CD14-positive monocyte (primary cell): ENCODE measurements around the gene JADE1. TPM values are rescaled to one million over a fixed set of nuclear protein-coding genes. Genes with fewer than 3 reads are reported as not detected.

Experiments used
- DNase-seq, 3 donors: peaks; one replicate each; pipeline ENCODE4 v3.0.0-alpha.2; 2011 to 2022
- H2AFZ ChIP-seq: 2 replicates; pipeline ENCODE4 v1.6.0; 2012; ENCODE audit warnings: mild to moderate bottlenecking, low read depth, low read length, inconsistent platforms; ENCODE audit not compliant: insufficient read depth, poor library complexity, severe bottlenecking
- H3K27ac ChIP-seq, 2 donors: 1 replicate in 1 of 2; 2 replicates in 1 of 2; pipeline ENCODE4 v1.5.1; 2012 to 2013; ENCODE audit warnings: low read length in 2 of 2, control low read depth in 1 of 2, inconsistent platforms in 1 of 2, low read depth in 1 of 2, mild to moderate bottlenecking in 1 of 2
- H3K27me3 ChIP-seq, 2 donors: one replicate each; pipeline versions ENCODE4 v1.6.0 to v1.6.1; 2011 to 2013; ENCODE audit warnings: low read length in 2 of 2; ENCODE audit not compliant: control insufficient read depth in 2 of 2, insufficient read depth in 2 of 2
- H3K36me3 ChIP-seq, 2 donors: replicated peaks in 1 of 2; 1 replicate in 1 of 2; 2 replicates in 1 of 2; pipeline versions ENCODE4 v1.5.1 to v1.6.1; 2012 to 2013; ENCODE audit warnings: low read length in 2 of 2, control low read depth in 1 of 2, inconsistent platforms in 1 of 2, mild to moderate bottlenecking in 1 of 2; ENCODE audit not compliant: insufficient read depth in 2 of 2, control insufficient read depth in 1 of 2
- H3K4me1 ChIP-seq, 2 donors: 1 replicate in 1 of 2; 2 replicates in 1 of 2; pipeline versions ENCODE4 v1.5.1 to v1.6.1; 2012 to 2013; ENCODE audit warnings: low read length in 2 of 2, control low read depth in 1 of 2, inconsistent platforms in 1 of 2, mild to moderate bottlenecking in 1 of 2, moderate library complexity in 1 of 2; ENCODE audit not compliant: insufficient read depth in 2 of 2, control insufficient read depth in 1 of 2
- H3K4me2 ChIP-seq: replicated peaks from 2 replicates; pipeline ENCODE3; 2012; ENCODE audit warnings: low read length, moderate library complexity, mild to moderate bottlenecking; ENCODE audit not compliant: poor library complexity, severe bottlenecking; ENCODE audit errors: extremely low read depth
- H3K4me3 ChIP-seq, 3 experiments: fragments of 200-600 bp in 1 of 3; sonication (generic) in 1 of 3; replicated peaks in 1 of 3; 1 replicate in 2 of 3; 2 replicates in 1 of 3; pipeline ENCODE4 v1.5.1; 2011 to 2013; ENCODE audit warnings: low read length in 3 of 3, mild to moderate bottlenecking in 3 of 3, control low read depth in 2 of 3, low read depth in 2 of 3, inconsistent platforms in 1 of 3, moderate library complexity in 1 of 3
- H3K79me2 ChIP-seq: 2 replicates; pipeline ENCODE4 v1.6.0; 2012; ENCODE audit warnings: mild to moderate bottlenecking, control low read depth, inconsistent platforms, low read length, moderate library complexity; ENCODE audit not compliant: insufficient read depth
- H3K9ac ChIP-seq: 2 replicates; pipeline ENCODE4 v1.6.0; 2017; ENCODE audit warnings: low read length, mild to moderate bottlenecking; ENCODE audit not compliant: insufficient read depth, poor library complexity, severe bottlenecking
- H3K9me3 ChIP-seq, 2 donors: replicated peaks in 1 of 2; 1 replicate in 1 of 2; 2 replicates in 1 of 2; pipeline versions ENCODE4 v1.5.1 to v1.6.1; 2012 to 2013; ENCODE audit warnings: low read length in 2 of 2, control low read depth in 1 of 2; ENCODE audit not compliant: control insufficient read depth in 1 of 2, insufficient read depth in 1 of 2
- H4K20me1 ChIP-seq: 2 replicates; pipeline ENCODE4 v1.6.0; 2012; ENCODE audit warnings: mild to moderate bottlenecking, low read length, control low read depth, moderate library complexity; ENCODE audit not compliant: insufficient read depth
- H3K27ac Mint-ChIP-seq, 7 donors: one replicate each; pipeline ENCODE4 v1.8.0; 2020; ENCODE audit warnings: mild to moderate bottlenecking in 7 of 7, mixed read lengths in 7 of 7, moderate library complexity in 6 of 7, inconsistent platforms in 2 of 7
- H3K27me3 Mint-ChIP-seq, 3 donors: one replicate each; pipeline ENCODE4 v1.8.0; 2021 to 2022; ENCODE audit warnings: low read depth in 3 of 3, mild to moderate bottlenecking in 3 of 3, mixed read lengths in 3 of 3, moderate library complexity in 3 of 3, inconsistent platforms in 1 of 3
- H3K36me3 Mint-ChIP-seq, 2 donors: one replicate each; pipeline ENCODE4 v1.8.0; 2020; ENCODE audit warnings: mixed read lengths in 2 of 2, inconsistent platforms in 1 of 2, mild to moderate bottlenecking in 1 of 2
- H3K4me1 Mint-ChIP-seq: one replicate; pipeline ENCODE4 v1.8.0; 2020; ENCODE audit warnings: mild to moderate bottlenecking, mixed read lengths
- H3K4me3 Mint-ChIP-seq, 2 donors: one replicate each; pipeline ENCODE4 v1.8.0; 2020; ENCODE audit warnings: mild to moderate bottlenecking in 2 of 2, mixed read lengths in 2 of 2, moderate library complexity in 1 of 2
- H3K9me3 Mint-ChIP-seq, 7 donors: one replicate each; pipeline ENCODE4 v1.8.0; 2020 to 2022; ENCODE audit warnings: mixed read lengths in 7 of 7, mild to moderate bottlenecking in 6 of 7, moderate library complexity in 6 of 7, inconsistent platforms in 2 of 7
- CTCF ChIP-seq: fragments of 200-600 bp; IDR thresholded peaks from one replicate; pipeline ENCODE4 v1.8.0; 2022; ENCODE audit warnings: antibody characterized with exemption, mild to moderate bottlenecking
- WGBS: methylation state at CpG from one replicate; pipeline ENCODE4 v1.1.5; 2013; ENCODE audit warnings: missing lambda C conversion rate; ENCODE audit not compliant: insufficient coverage; 5-methylcytosine and 5-hydroxymethylcytosine counted together
- intact Hi-C, 2 donors: fragments of 100-400 bp; cut with micrococcal nuclease; formaldehyde crosslinking; loops; one replicate each; pipeline versions ENCODE4 v1.15.0 to v1.15.1; 2023
- polyA plus RNA-seq, 3 donors: library from polyadenylated mRNA; depleted of rRNA in 1 of 3; unstranded in 2 of 3; stranded (reverse) in 1 of 3; fragments of 300-500 nt in 2 of 3; fragments of >200 nt in 1 of 3; fragmentation: Illumina TruSeq in 2 of 3; gene quantifications; 1 replicate in 2 of 3; 2 replicates in 1 of 3; pipeline ENCODE4 v1.2.3, GENCODE V29; 2012 to 2021

Gene JADE1
- polyA plus RNA-seq, 3 donors: 7.3 to 12.8 (median 12.3) TPM

GRCh38 chr4:128879283-128879682, 69.8 kb downstream of the JADE1 start:
- Histone ChIP-seq H4K20me1 (no peaks in the 10 kb centered on the region), H3K4me1 (peaks cover 4 to 5% of the 10 kb centered on the region in 2 donors), H3K9me3 (no peaks in the 10 kb centered on the region), H3K9ac (no peak overlapping the region), H3K4me2 (no peak overlapping the region), H3K27ac (no peak overlapping the region), H3K79me2 (no peaks in the 10 kb centered on the region), H3K4me3 (no peak overlapping the region), H3K36me3 (peaks cover 25 to 54% of the 10 kb centered on the region in 2 donors), H2AFZ (no peak overlapping the region), H3K27me3 (no peaks in the 10 kb centered on the region)
- Mint-ChIP-seq H3K4me1 (peaks cover 4% of the 10 kb centered on the region), H3K4me3 (no peak overlapping the region), H3K36me3 (peaks cover 34% of the 10 kb centered on the region in 2 donors), H3K27me3 (no peaks in the 10 kb centered on the region), H3K27ac (no peak overlapping the region), H3K9me3 (no peaks in the 10 kb centered on the region)
- intact Hi-C loops: no loop called here
- DNase-seq: no peak
- no CpG with 5 or more reads among the region's 2 CpGs for WGBS
- TF ChIP-seq CTCF: no peak

- Histone ChIP-seq H3K4me2 (no peak overlapping the region), H3K36me3 (peaks cover 24 to 55% of the 10 kb centered on the region in 2 donors), H3K9ac (no peak overlapping the region), H3K27me3 (no peaks in the 10 kb centered on the region), H3K4me3 (no peak overlapping the region), H3K79me2 (no peaks in the 10 kb centered on the region), H2AFZ (no peak overlapping the region), H3K9me3 (no peaks in the 10 kb centered on the region), H3K27ac (no peak overlapping the region), H4K20me1 (no peaks in the 10 kb centered on the region), H3K4me1 (peaks cover 4 to 5% of the 10 kb centered on the region in 2 donors)
- intact Hi-C loops: no loop called here
- Mint-ChIP-seq H3K27ac (no peak overlapping the region), H3K36me3 (peaks cover 27 to 29% of the 10 kb centered on the region in 2 donors), H3K4me3 (no peak overlapping the region), H3K4me1 (peaks cover 4% of the 10 kb centered on the region), H3K27me3 (no peaks in the 10 kb centered on the region), H3K9me3 (no peaks in the 10 kb centered on the region)
- DNase-seq: no peak
- no peak for TF ChIP-seq CTCF
- WGBS: no CpG with 5 or more reads among the region's 2 CpGs
Measured at GRCh38 chr4:128879971-128880370, 70.5 kb downstream of the JADE1 start.
